Keratinocyte (primary cell): ENCODE measurements around the gene SLC1A4. TPM values are rescaled to one million over a fixed set of nuclear protein-coding genes. Genes with fewer than 3 reads are reported as not detected.

ENCODE experiments used
- DNase-seq: peaks from one replicate; pipeline ENCODE4 v3.0.0-alpha.2; 2011; ENCODE audit warnings: low read depth, missing footprints, low spot score
- FAIRE-seq: peaks from 2 replicates; lab custom pipeline; 2011; peaks lifted over from hg19 to GRCh38; lab: Jason Lieb, UNC
- H2AFZ ChIP-seq: 2 replicates; pipeline ENCODE4 v1.6.0; 2012; ENCODE audit warnings: low read length, control low read depth, inconsistent platforms; ENCODE audit not compliant: control insufficient read depth
- H3K27ac ChIP-seq: 2 replicates; pipeline ENCODE4 v1.5.1; 2011; ENCODE audit warnings: low read length; ENCODE audit not compliant: control insufficient read depth, insufficient read depth
- H3K27me3 ChIP-seq: 3 replicates; pipeline ENCODE4 v1.6.0; 2011; ENCODE audit warnings: low read length; ENCODE audit not compliant: control insufficient read depth, insufficient read depth; ENCODE audit errors: extremely low read depth
- H3K36me3 ChIP-seq, 2 experiments: 2 replicates in 1 of 2; 3 replicates in 1 of 2; pipeline ENCODE4 v1.5.1; 2011; ENCODE audit warnings: low read length in 2 of 2, mild to moderate bottlenecking in 1 of 2; ENCODE audit not compliant: control insufficient read depth in 2 of 2, insufficient read depth in 2 of 2; ENCODE audit errors: extremely low read depth in 1 of 2
- H3K4me1 ChIP-seq: 3 replicates; pipeline ENCODE4 v1.5.1; 2011; ENCODE audit warnings: low read length; ENCODE audit not compliant: control insufficient read depth, insufficient read depth; ENCODE audit errors: extremely low read depth
- H3K4me2 ChIP-seq: 3 replicates; pipeline ENCODE4 v1.6.0; 2011; ENCODE audit warnings: low read depth, low read length; ENCODE audit not compliant: control insufficient read depth, insufficient read depth; ENCODE audit errors: extremely low read depth
- H3K4me3 ChIP-seq, 3 experiments: fragments of 200-600 bp in 1 of 3; sonication (generic) in 1 of 3; 2 replicates in 2 of 3; 3 replicates in 1 of 3; pipeline ENCODE4 v1.5.1; 2011 to 2016; ENCODE audit warnings: low read length in 3 of 3, mild to moderate bottlenecking in 3 of 3, control low read depth in 2 of 3, inconsistent platforms in 1 of 3, low read depth in 1 of 3, mixed read lengths in 1 of 3, mixed run types in 1 of 3, moderate library complexity in 1 of 3; ENCODE audit not compliant: control insufficient read depth in 2 of 3, insufficient read depth in 2 of 3; ENCODE audit errors: extremely low read depth in 1 of 3
- H3K79me2 ChIP-seq: 2 replicates; pipeline ENCODE4 v1.6.0; 2012; ENCODE audit warnings: low read length; ENCODE audit not compliant: control insufficient read depth, insufficient read depth
- H3K9ac ChIP-seq: 3 replicates; pipeline ENCODE4 v1.6.0; 2011; ENCODE audit warnings: low read length; ENCODE audit not compliant: control insufficient read depth, insufficient read depth; ENCODE audit errors: extremely low read depth
- H3K9me1 ChIP-seq: 3 replicates; pipeline ENCODE4 v1.6.0; 2011; ENCODE audit warnings: low read length; ENCODE audit not compliant: control insufficient read depth, insufficient read depth; ENCODE audit errors: extremely low read depth
- H3K9me3 ChIP-seq: 2 replicates; pipeline ENCODE4 v1.5.1; 2012; ENCODE audit warnings: low read depth, low read length; ENCODE audit not compliant: control insufficient read depth
- H4K20me1 ChIP-seq: 3 replicates; pipeline ENCODE4 v1.6.0; 2011; ENCODE audit warnings: low read length; ENCODE audit not compliant: control insufficient read depth, insufficient read depth; ENCODE audit errors: extremely low read depth
- CTCF ChIP-seq, 3 experiments: IDR thresholded peaks in 1 of 3; conservative IDR thresholded peaks in 1 of 3; optimal IDR thresholded peaks in 1 of 3; 2 replicates in 2 of 3; 3 replicates in 1 of 3; pipeline versions ENCODE3 to v1.5.1; 2011; ENCODE audit warnings: low read length in 3 of 3, mild to moderate bottlenecking in 3 of 3, moderate library complexity in 2 of 3, control low read depth in 1 of 3, inconsistent platforms in 1 of 3; ENCODE audit not compliant: insufficient read depth in 2 of 3; ENCODE audit errors: extremely low read depth in 1 of 3
- EZH2 ChIP-seq: IDR thresholded peaks from one replicate; pipeline ENCODE4 v1.6.1; 2012; ENCODE audit warnings: inconsistent platforms, mild to moderate bottlenecking, low read length, moderate library complexity
- dilution Hi-C: fragments of 300-500 bp; cut with MboI; formaldehyde crosslinking; loops from one replicate; pipeline ENCODE4 v1.7.0; 2020; ENCODE audit warnings: low sequenced_read_pairs; ENCODE audit not compliant: extremely low pct_ligation_motif_present
- polyA plus RNA-seq, 5 experiments: library from polyadenylated mRNA; depleted of rRNA in 3 of 5; stranded (reverse) in 3 of 5; stranded (forward) in 1 of 5; unstranded in 1 of 5; fragments of >200 nt; gene quantifications; 1 replicate in 1 of 5; 2 replicates in 3 of 5; 3 replicates in 1 of 5; pipeline versions ENCODE4 v1.2.1 to v1.2.3, GENCODE V29; 2011 to 2012; ENCODE audit warnings: missing spikeins in 2 of 5, low read depth in 1 of 5, low replicate concordance in 1 of 5

Gene SLC1A4
- polyA plus RNA-seq, 1 donor (not counting 4 experiments of a cell fraction or from before 2014, with no cell fraction given): 8.2 TPM

- Histone ChIP-seq H3K27me3 (no peaks in the 10 kb centered on the region), H3K4me2 (peak overlapping the region; percentile 25), H2AFZ (no peak overlapping the region), H3K9me1 (peaks cover 5% of the 10 kb centered on the region), H3K79me2 (no peaks in the 10 kb centered on the region), H3K9ac (no peak overlapping the region), H4K20me1 (peaks cover 5% of the 10 kb centered on the region), H3K27ac (peak overlapping the region; percentile 10), H3K4me1 (peaks cover 48% of the 10 kb centered on the region), H3K36me3 (no peaks in the 10 kb centered on the region), H3K4me3 (no peak overlapping the region), H3K9me3 (no peaks in the 10 kb centered on the region)
- DNase-seq (no peak), FAIRE-seq (no peak)
- dilution Hi-C loops: no loop called here
- no peak for TF ChIP-seq EZH2
- TF ChIP-seq CTCF (optimal IDR thresholded peaks at IDR 0.05 in 1 of 3, IDR thresholded peaks at IDR 0.05 in 1 of 3, conservative IDR thresholded peaks at IDR 0.05 in 1 of 3; ENCODE audit: extremely low read depth in 1 of 3, insufficient read depth in 2 of 3, low read length in 3 of 3): no peak
Measured at GRCh38 chr2:65061146-65061909, 72.1 kb downstream of the SLC1A4 start.

- H2AFZ ChIP-seq: no peak overlapping the region
- DNase-seq (no peak), FAIRE-seq (no peak)
- H4K20me1 ChIP-seq: peaks cover 5% of the 10 kb centered on the region
- H3K4me1 ChIP-seq: peaks cover 47% of the 10 kb centered on the region
- H3K79me2 ChIP-seq: no peaks in the 10 kb centered on the region
- H3K9me1 ChIP-seq: peaks cover 5% of the 10 kb centered on the region
- dilution Hi-C loops: no loop called here
- no peak overlapping the region for H3K4me3 ChIP-seq
- H3K9me3 ChIP-seq: no peaks in the 10 kb centered on the region
- H3K9ac ChIP-seq: no peak overlapping the region
- no peaks in the 10 kb centered on the region for H3K36me3 ChIP-seq
- no peaks in the 10 kb centered on the region for H3K27me3 ChIP-seq
- peak overlapping the region; percentile 25 for H3K4me2 ChIP-seq
- H3K27ac ChIP-seq: peak overlapping the region; percentile 10
- TF ChIP-seq EZH2 (no peak), CTCF (optimal IDR thresholded peaks at IDR 0.05 in 1 of 3, IDR thresholded peaks at IDR 0.05 in 1 of 3, conservative IDR thresholded peaks at IDR 0.05 in 1 of 3; ENCODE audit: extremely low read depth in 1 of 3, insufficient read depth in 2 of 3, low read length in 3 of 3) (no peak)
Measured at GRCh38 chr2:65061910-65062339, 72.7 kb downstream of the SLC1A4 start.
